GM12875 (cell line): ENCODE results near the gene OMD.

Experiments used
- H3K4me3 ChIP-seq: one replicate; pipeline ENCODE4 v1.5.1; 2011; ENCODE audit warnings: low read depth, low read length, control low read depth
- TF ChIP-seq, protein P1 (sequence below): IDR thresholded peaks from 2 replicates; pipeline ENCODE4 v1.5.1; 2011; ENCODE audit warnings: low read depth, mild to moderate bottlenecking, control low read depth, inconsistent platforms, low read length, moderate library complexity, borderline replicate concordance; ENCODE audit not compliant: insufficient read depth

OMD gene

DNA sequence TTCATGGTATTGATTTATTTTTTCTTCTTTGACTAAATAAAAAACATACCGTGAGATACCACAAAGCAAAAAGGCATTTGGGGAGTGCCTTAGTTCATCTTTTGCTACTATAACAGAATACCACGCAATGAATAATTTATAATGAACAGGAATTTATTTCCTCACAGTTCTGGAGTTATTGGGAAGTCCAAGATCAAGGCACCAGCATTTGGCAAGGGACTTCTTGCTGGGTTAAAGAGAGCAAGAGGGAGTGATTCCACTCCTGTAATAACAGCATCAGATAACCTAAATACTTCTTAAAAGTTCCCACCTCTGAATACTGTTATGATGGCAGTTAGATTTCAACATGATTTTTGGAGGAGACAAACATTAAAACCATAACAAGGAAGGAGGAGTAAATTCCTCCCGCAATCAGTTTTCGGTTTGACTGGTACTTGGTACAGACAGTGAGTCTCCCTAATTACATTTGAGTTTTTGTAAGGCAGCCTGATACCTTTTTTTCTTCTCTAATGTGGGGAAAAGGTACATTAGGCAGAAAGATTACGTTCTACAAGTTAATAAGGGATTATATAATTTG, 8.8 kb upstream of the OMD start:
- H3K4me3 ChIP-seq = no peak overlapping the region
- TF ChIP-seq, protein P1, sequence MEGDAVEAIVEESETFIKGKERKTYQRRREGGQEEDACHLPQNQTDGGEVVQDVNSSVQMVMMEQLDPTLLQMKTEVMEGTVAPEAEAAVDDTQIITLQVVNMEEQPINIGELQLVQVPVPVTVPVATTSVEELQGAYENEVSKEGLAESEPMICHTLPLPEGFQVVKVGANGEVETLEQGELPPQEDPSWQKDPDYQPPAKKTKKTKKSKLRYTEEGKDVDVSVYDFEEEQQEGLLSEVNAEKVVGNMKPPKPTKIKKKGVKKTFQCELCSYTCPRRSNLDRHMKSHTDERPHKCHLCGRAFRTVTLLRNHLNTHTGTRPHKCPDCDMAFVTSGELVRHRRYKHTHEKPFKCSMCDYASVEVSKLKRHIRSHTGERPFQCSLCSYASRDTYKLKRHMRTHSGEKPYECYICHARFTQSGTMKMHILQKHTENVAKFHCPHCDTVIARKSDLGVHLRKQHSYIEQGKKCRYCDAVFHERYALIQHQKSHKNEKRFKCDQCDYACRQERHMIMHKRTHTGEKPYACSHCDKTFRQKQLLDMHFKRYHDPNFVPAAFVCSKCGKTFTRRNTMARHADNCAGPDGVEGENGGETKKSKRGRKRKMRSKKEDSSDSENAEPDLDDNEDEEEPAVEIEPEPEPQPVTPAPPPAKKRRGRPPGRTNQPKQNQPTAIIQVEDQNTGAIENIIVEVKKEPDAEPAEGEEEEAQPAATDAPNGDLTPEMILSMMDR = no peak

DNA sequence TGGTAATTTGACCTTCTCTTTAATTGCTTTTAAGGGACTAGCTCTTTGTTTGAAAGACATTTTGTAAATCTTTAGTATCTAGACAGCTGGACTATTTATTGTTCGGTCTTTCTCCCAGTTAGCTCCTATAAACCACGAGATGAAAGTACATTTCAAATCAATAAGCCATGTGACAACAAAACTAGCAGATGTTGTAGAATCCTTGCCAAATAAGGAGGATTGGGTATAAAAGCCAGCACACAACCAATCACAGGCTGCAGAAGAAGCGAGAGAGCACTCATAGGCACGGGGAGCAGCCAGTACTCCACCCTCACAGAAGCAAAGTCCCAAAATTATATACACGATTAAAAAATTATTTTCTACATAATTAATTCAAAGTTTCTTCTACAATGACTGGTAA, 8.1 kb upstream of the OMD start:
- H3K4me3 ChIP-seq = no peak overlapping the region
- TF ChIP-seq, protein P1 = no peak

DNA sequence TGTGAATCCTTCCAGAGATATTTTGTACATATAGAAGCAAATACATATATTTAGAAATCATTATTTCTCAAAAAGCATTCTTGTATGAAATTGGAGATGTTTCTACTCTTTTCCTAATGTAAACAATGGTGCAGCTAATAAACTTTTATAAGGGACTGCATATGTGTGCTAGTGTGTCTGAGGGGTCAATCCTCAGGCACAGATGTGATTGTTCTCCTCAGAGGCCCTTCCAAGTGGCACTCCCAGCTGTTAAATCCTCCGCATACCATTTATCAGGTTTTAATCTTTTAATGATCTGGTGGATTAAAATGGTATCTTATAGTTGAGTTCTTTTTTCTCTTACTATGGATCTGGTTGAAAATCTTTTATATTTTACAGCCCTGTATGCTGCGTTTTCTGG, 5.6 kb upstream of the OMD start:
- H3K4me3 ChIP-seq = no peak overlapping the region
- TF ChIP-seq, protein P1 = no peak

DNA sequence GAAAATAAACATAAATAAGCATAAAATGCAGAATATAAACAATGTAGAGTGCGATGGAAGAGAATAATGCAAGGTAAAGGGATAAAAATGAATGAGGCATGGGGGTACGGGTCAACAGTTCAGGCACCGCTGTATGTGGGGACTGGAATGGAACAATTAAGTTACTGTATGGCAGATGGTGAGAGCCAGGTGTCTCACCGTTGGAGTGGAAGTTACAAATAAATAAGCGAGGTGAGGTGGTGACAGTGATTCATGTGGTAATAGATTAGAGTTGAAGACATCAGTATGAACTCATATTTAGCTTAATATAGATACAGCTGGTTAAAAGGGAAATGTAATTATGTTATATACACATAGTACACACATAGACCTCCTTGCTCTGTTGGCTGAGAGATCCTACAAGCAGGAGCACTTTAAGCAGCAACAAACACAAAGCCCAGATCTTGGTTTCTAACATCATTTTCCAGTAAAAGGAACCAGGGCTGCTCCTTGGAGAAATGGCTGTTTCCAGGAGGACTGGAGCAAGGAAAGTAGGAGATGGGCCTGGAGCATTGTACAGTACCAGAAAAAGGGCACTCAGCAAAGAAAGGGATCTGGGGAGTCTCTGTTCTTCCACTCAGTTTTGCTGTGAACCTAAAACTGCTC, 2.4 kb upstream of the OMD start:
- no peak overlapping the region for H3K4me3 ChIP-seq

DNA sequence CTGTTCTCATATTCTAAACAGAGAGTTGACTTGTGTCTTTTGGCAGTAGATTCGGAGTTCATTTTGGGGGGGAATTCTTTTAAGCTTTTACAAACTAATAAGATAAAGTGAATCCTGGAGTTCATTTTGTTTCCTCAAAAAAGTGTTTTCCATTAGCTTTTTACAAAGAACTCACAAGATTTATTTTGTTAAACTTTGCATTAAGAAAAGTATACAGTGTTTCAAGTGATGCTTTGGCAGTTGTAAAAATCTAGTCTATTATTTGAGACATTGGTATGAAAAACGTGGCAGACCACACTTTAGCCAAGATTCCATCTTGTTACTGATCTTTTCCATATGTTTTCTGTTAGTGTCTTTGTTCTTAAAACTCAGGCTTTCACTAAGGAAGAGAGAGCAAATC, 1.2 kb upstream of the OMD start:
- TF ChIP-seq, protein P1 = no peak
- no peak overlapping the region for H3K4me3 ChIP-seq

More for the DNA sequence above, 2.4 kb upstream of the OMD start:
- TF ChIP-seq, protein P1 = no peak

DNA sequence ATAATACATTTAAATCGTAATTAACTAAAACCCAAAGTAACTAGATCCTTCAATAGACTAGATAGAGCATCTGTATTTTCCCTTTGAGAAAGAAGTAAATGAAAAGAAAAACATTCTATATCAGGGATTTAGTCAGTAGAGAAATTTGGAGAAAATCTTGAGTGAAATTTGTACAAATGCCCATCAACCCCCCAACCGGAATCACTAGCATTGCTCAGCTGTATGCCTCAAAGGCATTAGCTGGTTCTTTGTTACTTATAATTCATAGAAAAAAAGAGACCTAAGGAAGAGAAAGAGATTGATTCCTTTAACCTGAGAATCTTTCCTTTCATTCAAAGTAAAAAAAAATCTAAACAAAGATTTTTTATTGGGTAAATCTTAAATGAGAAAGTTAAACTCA, 659 bp downstream of the OMD start:
- TF ChIP-seq, protein P1 = no peak
- no peak overlapping the region for H3K4me3 ChIP-seq
